ENCODE measurements around the gene KDSR.

DNA sequence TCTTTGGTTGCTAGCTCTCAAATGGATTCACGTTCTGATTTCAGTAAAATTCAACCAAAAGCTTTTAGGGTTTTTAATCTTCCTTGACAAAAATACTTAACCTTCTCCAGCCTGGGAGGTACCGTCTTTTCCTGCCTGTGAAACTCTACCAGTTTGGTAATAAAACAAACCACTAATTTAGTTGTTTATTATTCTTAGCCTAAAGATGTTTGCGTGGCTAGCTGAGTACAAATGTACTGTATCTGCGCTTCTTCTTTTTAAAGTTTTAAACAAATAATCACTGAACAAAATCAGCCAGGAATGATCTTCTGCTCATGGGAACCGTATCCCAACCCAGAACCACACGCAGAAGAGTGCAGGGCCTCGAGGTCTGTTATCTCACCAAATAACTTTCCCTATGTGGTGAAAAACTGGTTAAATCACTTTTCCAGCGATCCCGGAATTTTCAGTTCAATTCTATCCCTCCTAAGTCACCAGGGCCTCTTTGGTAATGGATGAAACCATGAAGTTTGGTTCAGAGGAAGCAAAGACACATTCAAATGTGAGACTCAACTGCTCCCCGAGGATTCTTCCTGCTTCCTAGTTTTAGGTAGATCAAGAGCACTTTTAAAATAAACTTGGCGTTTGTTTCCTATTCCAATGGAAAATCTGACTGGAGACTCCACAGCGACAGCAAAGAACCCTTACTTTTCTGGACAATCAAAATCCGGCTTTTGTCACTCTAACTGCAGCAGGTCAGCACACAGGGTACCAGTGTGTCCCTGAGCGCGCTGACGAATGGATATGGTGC lies 83.5 kb downstream of the KDSR start:
- TF ChIP-seq GATA3 (IDR thresholded peaks at IDR 0.05; ENCODE audit: low read depth, low read length) (no peak), GATA2 (IDR thresholded peaks at IDR 0.05; ENCODE audit: low read depth, low read length) (no peak)
